Chondrocyte (in vitro differentiated cells): Measurements from ENCODE around the gene PARK7. TPM values are rescaled to one million over a fixed set of nuclear protein-coding genes. Genes with fewer than 3 reads are reported as not detected.
A peak's percentile ranks its signal among the peaks of the same experiment; 100 is the strongest.

Experiments used
- DNase-seq: peaks from one replicate; pipeline ENCODE4 v3.0.0; 2021; ENCODE audit warnings: mixed read lengths, low spot score
- H3K27ac Mint-ChIP-seq: one replicate; pipeline ENCODE4 v1.8.0; 2021; ENCODE audit warnings: mild to moderate bottlenecking, moderate library complexity, mixed read lengths; ENCODE audit not compliant: unreplicated experiment
- H3K27me3 Mint-ChIP-seq: 2 replicates; pipeline ENCODE4 v1.8.0; 2021; ENCODE audit warnings: low read depth, mixed read lengths
- H3K36me3 Mint-ChIP-seq: 2 replicates; pipeline ENCODE4 v1.8.0; 2021; ENCODE audit warnings: low read depth, mixed read lengths
- H3K4me1 Mint-ChIP-seq: 2 replicates; pipeline ENCODE4 v1.8.0; 2021; ENCODE audit warnings: low read depth, mild to moderate bottlenecking, mixed read lengths
- H3K4me3 Mint-ChIP-seq: one replicate; pipeline ENCODE4 v1.8.0; 2021; ENCODE audit warnings: mild to moderate bottlenecking, moderate library complexity, mixed read lengths; ENCODE audit not compliant: unreplicated experiment
- H3K9me3 Mint-ChIP-seq: 2 replicates; pipeline ENCODE4 v1.8.0; 2021; ENCODE audit warnings: low read depth, mixed read lengths
- total RNA-seq: library from RNA; stranded (reverse); gene quantifications from 3 replicates; pipeline ENCODE4 v1.2.1, GENCODE V29; 2021
- TF ChIP-seq, protein P1 (sequence below): fragments of 200-600 bp; sonication (generic); IDR thresholded peaks from 2 replicates; pipeline ENCODE4 v1.5.0; 2021; ENCODE audit warnings: antibody characterized with exemption, mild to moderate bottlenecking, moderate library complexity

Gene PARK7
- total RNA-seq, 1 donor from 2014 or later, result 250 TPM

DNA sequence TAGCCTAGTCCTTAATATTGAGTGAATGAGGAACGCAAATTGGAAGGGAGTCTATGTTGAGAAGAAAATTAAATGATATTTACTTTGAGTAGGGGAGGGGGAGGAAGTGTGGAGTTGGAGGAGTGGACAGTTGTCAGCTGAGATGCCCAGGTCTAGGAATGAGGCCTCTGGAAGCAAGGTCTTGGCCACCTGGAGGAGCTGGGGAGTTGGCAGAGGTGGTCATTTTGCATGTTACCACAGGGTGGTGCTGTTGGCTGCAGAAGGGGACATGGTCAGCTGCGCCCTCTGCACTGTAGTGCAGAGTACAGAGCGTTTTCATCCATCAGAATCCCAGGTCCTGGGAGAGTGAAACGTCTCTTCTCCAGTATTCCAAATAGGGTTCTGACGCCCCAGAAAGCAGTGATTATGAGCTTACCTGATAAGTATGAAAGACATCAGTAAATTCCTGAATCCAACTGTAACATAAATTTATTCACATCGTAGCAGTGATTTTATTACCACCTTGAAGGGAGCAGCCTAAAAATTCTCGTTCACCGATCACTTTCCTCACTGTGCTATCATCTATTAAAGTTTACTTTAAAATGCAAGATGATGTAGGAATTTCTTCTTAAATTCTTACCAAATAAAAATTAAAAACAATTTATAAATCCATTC lies 13.8 kb downstream of the PARK7 start:
- TF ChIP-seq, protein P1, sequence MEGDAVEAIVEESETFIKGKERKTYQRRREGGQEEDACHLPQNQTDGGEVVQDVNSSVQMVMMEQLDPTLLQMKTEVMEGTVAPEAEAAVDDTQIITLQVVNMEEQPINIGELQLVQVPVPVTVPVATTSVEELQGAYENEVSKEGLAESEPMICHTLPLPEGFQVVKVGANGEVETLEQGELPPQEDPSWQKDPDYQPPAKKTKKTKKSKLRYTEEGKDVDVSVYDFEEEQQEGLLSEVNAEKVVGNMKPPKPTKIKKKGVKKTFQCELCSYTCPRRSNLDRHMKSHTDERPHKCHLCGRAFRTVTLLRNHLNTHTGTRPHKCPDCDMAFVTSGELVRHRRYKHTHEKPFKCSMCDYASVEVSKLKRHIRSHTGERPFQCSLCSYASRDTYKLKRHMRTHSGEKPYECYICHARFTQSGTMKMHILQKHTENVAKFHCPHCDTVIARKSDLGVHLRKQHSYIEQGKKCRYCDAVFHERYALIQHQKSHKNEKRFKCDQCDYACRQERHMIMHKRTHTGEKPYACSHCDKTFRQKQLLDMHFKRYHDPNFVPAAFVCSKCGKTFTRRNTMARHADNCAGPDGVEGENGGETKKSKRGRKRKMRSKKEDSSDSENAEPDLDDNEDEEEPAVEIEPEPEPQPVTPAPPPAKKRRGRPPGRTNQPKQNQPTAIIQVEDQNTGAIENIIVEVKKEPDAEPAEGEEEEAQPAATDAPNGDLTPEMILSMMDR, result peak; percentile 96
- H3K4me1 Mint-ChIP-seq, result peaks cover 5% of the 10 kb centered on the region
- peak overlapping the region; percentile 76 for H3K27ac Mint-ChIP-seq
- no peaks in the 10 kb centered on the region for H3K27me3 Mint-ChIP-seq
- H3K9me3 Mint-ChIP-seq, result no peaks in the 10 kb centered on the region
- peaks cover 26% of the 10 kb centered on the region for H3K36me3 Mint-ChIP-seq
- no peak for DNase-seq
- H3K4me3 Mint-ChIP-seq, result no peak overlapping the region

- no peak overlapping the region for H3K27ac Mint-ChIP-seq
- TF ChIP-seq, protein P1, result no peak
- no peaks in the 10 kb centered on the region for H3K27me3 Mint-ChIP-seq
- H3K36me3 Mint-ChIP-seq, result peaks cover 29% of the 10 kb centered on the region
- peaks cover 6% of the 10 kb centered on the region for H3K4me1 Mint-ChIP-seq
- H3K9me3 Mint-ChIP-seq, result no peaks in the 10 kb centered on the region
- no peak for DNase-seq
- H3K4me3 Mint-ChIP-seq, result no peak overlapping the region
Measured at GRCh38 chr1:7980984-7981383, 19.5 kb downstream of the PARK7 start.

GRCh38 chr1:7983086-7983778 lies 21.7 kb downstream of the PARK7 start:
- H3K4me3 Mint-ChIP-seq, result no peak overlapping the region
- H3K36me3 Mint-ChIP-seq, result peaks cover 30% of the 10 kb centered on the region
- H3K4me1 Mint-ChIP-seq, result peaks cover 6% of the 10 kb centered on the region
- no peak for DNase-seq
- TF ChIP-seq, protein P1, result no peak
- no peak overlapping the region for H3K27ac Mint-ChIP-seq
- no peaks in the 10 kb centered on the region for H3K27me3 Mint-ChIP-seq
- no peaks in the 10 kb centered on the region for H3K9me3 Mint-ChIP-seq

DNA sequence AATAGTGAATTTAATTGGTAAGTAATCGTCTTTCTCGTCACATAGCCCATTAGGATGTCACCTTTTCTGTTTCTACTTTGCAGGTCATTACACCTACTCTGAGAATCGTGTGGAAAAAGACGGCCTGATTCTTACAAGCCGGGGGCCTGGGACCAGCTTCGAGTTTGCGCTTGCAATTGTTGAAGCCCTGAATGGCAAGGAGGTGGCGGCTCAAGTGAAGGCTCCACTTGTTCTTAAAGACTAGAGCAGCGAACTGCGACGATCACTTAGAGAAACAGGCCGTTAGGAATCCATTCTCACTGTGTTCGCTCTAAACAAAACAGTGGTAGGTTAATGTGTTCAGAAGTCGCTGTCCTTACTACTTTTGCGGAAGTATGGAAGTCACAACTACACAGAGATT lies 23.3 kb downstream of the PARK7 start:
- Mint-ChIP-seq H3K4me3 (no peak overlapping the region), H3K27ac (no peak overlapping the region), H3K4me1 (peaks cover 14% of the 10 kb centered on the region), H3K27me3 (no peaks in the 10 kb centered on the region), H3K36me3 (peaks cover 25% of the 10 kb centered on the region), H3K9me3 (no peaks in the 10 kb centered on the region)
- TF ChIP-seq, protein P1, result no peak
- DNase-seq, result no peak

DNA sequence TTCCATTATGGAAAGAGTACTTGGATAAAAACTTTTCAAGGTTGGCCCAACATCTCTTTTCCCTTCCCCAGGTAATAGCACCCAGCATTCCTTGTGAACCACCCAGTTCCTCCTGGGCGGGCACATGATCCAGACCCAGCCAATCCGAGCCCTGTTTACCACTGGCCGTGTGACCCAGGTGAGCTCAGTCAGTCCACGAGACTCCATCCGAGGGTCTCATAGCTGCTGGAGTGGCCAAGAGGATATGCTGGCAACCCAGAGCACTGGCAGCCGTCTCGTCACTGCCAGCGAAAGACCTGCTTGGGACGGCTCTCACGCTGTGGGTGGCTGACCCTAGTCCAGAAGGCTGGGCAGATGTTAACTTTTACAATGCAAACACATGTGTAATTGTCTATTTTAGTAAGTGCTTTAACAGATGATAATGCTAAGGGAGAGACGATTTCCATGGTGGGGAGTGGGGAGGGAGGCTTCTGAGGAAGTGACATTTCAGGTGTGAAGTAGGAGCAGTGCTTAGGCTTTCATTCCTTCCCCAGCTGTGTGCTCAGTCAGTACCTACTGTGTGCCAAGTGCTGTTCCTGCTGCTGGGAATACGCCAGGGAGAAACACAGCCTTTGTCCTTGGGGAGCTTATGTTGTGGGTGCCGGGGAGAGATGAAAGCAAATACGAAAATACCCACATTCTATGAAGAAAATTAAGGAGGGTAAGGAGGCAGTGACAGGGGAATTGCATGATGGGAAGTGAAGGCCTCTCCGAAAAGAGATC lies 24.5 kb downstream of the PARK7 start:
- no peak overlapping the region for H3K27ac Mint-ChIP-seq
- H3K4me1 Mint-ChIP-seq, result peaks cover 17% of the 10 kb centered on the region
- no peaks in the 10 kb centered on the region for H3K9me3 Mint-ChIP-seq
- peaks cover 28% of the 10 kb centered on the region for H3K36me3 Mint-ChIP-seq
- no peak overlapping the region for H3K4me3 Mint-ChIP-seq
- TF ChIP-seq, protein P1, result no peak
- H3K27me3 Mint-ChIP-seq, result no peaks in the 10 kb centered on the region
- DNase-seq, result no peak
